Smooth muscle cell (in vitro differentiated cells): ENCODE results near the gene CHGA. TPM values are rescaled to one million over a fixed set of nuclear protein-coding genes. Genes with fewer than 3 reads are reported as not detected.

Source experiments
- DNase-seq: peaks from one replicate; lab custom pipeline; 2025; ENCODE audit not compliant: unreplicated experiment; lab: John Stamatoyannopoulos, UW
- H2AFZ ChIP-seq: fragments of 200-600 bp; sonication (generic); 2 replicates; pipeline ENCODE4 v1.6.0; 2016; ENCODE audit warnings: antibody characterized with exemption, low read depth, mild to moderate bottlenecking
- H3F3A ChIP-seq: fragments of 200-600 bp; sonication (generic); 2 replicates; pipeline ENCODE4 v1.6.0; 2017; ENCODE audit warnings: antibody characterized with exemption, low read depth
- H3K27ac ChIP-seq: fragments of 200-600 bp; sonication (generic); 2 replicates; pipeline ENCODE4 v1.5.1; 2016; ENCODE audit warnings: low read depth, mild to moderate bottlenecking
- H3K27me3 ChIP-seq: fragments of 200-600 bp; sonication (generic); 2 replicates; pipeline ENCODE4 v1.6.1; 2016; ENCODE audit warnings: low read depth, mild to moderate bottlenecking
- H3K36me3 ChIP-seq: fragments of 200-600 bp; sonication (generic); 2 replicates; pipeline ENCODE4 v1.5.1; 2016; ENCODE audit warnings: low read depth
- H3K4me1 ChIP-seq: fragments of 200-600 bp; sonication (generic); 2 replicates; pipeline ENCODE4 v1.5.1; 2016; ENCODE audit warnings: low read depth
- H3K4me2 ChIP-seq: fragments of 200-600 bp; sonication (generic); 2 replicates; pipeline ENCODE4 v1.6.0; 2016; ENCODE audit warnings: mild to moderate bottlenecking
- H3K4me3 ChIP-seq: fragments of 200-600 bp; sonication (generic); 2 replicates; pipeline ENCODE4 v1.5.1; 2016; ENCODE audit warnings: mild to moderate bottlenecking
- H3K79me2 ChIP-seq: fragments of 200-600 bp; sonication (generic); 2 replicates; pipeline ENCODE4 v1.6.0; 2016; ENCODE audit warnings: low read depth, mild to moderate bottlenecking
- H3K9ac ChIP-seq: fragments of 200-600 bp; sonication (generic); 2 replicates; pipeline ENCODE4 v1.6.0; 2016; ENCODE audit warnings: low read depth
- H3K9me3 ChIP-seq: fragments of 200-600 bp; sonication (generic); replicated peaks from 2 replicates; pipeline ENCODE4 v1.5.1; 2016; ENCODE audit warnings: low read depth
- H4K20me1 ChIP-seq: fragments of 200-600 bp; sonication (generic); 2 replicates; pipeline ENCODE4 v1.6.0; 2016; ENCODE audit warnings: low read depth
- WGBS: methylation state at CpG from one replicate; pipeline ENCODE4 v1.1.7; 2016; ENCODE audit warnings: low lambda C conversion rate; 5-methylcytosine and 5-hydroxymethylcytosine counted together
- polyA plus RNA-seq: library from polyadenylated mRNA; unstranded; fragments of >200 nt; fragmentation: Nextera tagmentation; extraction: Ambion mirVana; gene quantifications from 2 replicates; pipeline ENCODE4 v1.2.1, GENCODE V29; 2016
- total RNA-seq: library from RNA; depleted of rRNA; stranded (reverse); fragments of >200 nt; gene quantifications from 2 replicates; pipeline ENCODE4 v1.2.3, GENCODE V29; 2014
- TF ChIP-seq, protein P1 (sequence below): fragments of 200-600 bp; sonication (generic); IDR thresholded peaks from 2 replicates; pipeline ENCODE4 v1.5.1; 2017; ENCODE audit warnings: borderline replicate concordance, mild to moderate bottlenecking, antibody characterized with exemption; ENCODE audit not compliant: insufficient read depth, poor library complexity, severe bottlenecking

The CHGA gene
- total and polyA plus RNA-seq, 2 experiments from 2014 or later = not detected

DNA sequence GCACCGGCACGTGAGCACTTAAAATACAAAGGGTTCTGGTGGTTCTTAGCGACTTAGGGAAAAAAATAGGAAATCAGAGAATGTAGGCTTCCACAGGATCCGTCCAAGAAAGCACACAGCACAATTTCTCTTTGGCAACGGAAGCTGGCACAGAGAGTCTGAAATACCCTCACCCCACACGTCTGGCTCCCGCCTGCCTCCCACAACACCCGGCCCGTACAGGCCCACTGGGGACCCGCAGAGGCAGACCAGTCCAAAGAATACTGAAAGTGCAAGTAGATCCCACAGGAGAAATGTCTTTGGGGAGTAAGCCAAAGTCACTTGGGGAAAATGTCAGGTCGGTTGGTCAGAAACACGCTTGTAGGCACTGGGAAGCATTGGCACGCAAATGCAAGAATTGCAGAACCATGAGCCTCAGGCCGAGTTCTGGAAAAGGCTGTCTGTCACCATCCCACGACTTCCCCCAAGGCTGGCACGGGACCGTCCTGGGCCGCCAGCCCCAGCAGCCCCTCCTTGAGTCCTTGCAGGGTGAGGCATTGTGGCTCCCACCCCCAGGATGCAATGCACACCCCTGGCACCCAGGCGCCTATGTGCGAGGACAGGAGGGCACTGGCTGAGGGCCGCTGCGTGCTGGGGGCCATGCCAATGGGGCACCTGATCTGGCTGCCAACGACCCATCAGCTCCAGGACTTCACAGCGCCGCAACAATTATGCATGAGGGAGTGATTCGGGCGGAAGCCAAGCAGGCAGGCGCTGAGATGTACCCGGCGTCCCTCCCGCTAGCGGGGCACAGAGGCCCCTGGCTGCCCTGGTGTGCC, 29.7 kb downstream of the CHGA start:
- Histone ChIP-seq H4K20me1 (no peaks in the 10 kb centered on the region), H3K4me1 (no peaks in the 10 kb centered on the region)
- WGBS = 96% methylated on average over 32 of the region's 32 CpGs

DNA sequence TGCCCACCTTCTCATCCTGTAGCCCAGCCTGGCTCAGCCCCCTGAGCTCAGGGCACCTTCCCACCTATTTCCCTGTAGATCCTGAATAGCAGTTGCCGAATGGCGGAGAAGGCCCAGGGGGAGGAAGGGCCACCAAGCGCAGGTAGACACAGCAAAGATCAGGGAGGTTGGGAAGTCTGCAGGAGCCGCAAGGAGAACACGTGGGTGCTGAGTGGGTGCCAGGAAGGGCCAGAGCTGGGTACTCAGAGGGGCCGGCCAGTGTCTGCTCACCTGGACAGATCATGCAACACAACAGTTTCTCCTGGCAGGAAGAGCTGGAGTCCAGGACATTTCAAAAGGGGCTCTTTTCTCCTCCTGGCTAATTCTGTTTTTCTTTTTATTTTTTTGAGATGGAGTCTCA, 30.6 kb downstream of the CHGA start:
- Histone ChIP-seq H3K9me3 (no peaks in the 10 kb centered on the region), H4K20me1 (no peaks in the 10 kb centered on the region), H3F3A (no peaks in the 10 kb centered on the region), H3K4me2 (no peak overlapping the region), H2AFZ (no peak overlapping the region), H3K36me3 (no peaks in the 10 kb centered on the region), H3K4me3 (no peak overlapping the region), H3K27me3 (no peaks in the 10 kb centered on the region), H3K79me2 (no peaks in the 10 kb centered on the region), H3K9ac (no peak overlapping the region), H3K27ac (no peak overlapping the region), H3K4me1 (no peaks in the 10 kb centered on the region)
- DNase-seq = no peak
- WGBS = 97% methylated on average over 6 of the region's 6 CpGs
- TF ChIP-seq, protein P1, sequence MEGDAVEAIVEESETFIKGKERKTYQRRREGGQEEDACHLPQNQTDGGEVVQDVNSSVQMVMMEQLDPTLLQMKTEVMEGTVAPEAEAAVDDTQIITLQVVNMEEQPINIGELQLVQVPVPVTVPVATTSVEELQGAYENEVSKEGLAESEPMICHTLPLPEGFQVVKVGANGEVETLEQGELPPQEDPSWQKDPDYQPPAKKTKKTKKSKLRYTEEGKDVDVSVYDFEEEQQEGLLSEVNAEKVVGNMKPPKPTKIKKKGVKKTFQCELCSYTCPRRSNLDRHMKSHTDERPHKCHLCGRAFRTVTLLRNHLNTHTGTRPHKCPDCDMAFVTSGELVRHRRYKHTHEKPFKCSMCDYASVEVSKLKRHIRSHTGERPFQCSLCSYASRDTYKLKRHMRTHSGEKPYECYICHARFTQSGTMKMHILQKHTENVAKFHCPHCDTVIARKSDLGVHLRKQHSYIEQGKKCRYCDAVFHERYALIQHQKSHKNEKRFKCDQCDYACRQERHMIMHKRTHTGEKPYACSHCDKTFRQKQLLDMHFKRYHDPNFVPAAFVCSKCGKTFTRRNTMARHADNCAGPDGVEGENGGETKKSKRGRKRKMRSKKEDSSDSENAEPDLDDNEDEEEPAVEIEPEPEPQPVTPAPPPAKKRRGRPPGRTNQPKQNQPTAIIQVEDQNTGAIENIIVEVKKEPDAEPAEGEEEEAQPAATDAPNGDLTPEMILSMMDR = no peak

More for the DNA sequence above, 29.7 kb downstream of the CHGA start:
- no peak for DNase-seq
- H3K79me2 ChIP-seq = no peaks in the 10 kb centered on the region
- H2AFZ ChIP-seq = no peak overlapping the region
- no peaks in the 10 kb centered on the region for H3F3A ChIP-seq
- no peaks in the 10 kb centered on the region for H3K9me3 ChIP-seq
- no peaks in the 10 kb centered on the region for H3K36me3 ChIP-seq
- TF ChIP-seq, protein P1 = no peak
- no peak overlapping the region for H3K4me2 ChIP-seq
- H3K27ac ChIP-seq = no peak overlapping the region
- no peak overlapping the region for H3K9ac ChIP-seq
- H3K4me3 ChIP-seq = no peak overlapping the region
- H3K27me3 ChIP-seq = no peaks in the 10 kb centered on the region

DNA sequence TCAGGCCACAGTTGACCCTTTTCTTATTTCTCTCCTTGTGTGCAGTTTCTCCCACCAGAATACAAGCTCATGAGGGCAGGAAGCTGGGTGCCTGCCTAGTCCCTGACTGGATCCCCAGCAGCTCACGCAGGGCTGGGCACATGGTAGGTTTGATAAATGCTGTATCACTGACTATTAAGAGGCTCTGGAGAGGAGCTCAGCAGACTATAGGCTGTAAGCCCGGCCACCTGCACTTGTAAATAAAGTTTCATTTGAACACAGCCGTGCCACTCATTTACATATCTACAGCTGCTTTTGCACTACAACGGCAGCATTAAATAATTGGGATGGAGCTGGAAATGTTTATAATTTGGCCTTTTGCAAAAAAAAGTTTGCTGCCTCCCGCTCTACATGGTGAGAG, 32.0 kb downstream of the CHGA start:
- Histone ChIP-seq H3K79me2 (no peaks in the 10 kb centered on the region), H4K20me1 (no peaks in the 10 kb centered on the region), H3K9ac (no peak overlapping the region), H3F3A (no peaks in the 10 kb centered on the region), H3K4me1 (no peaks in the 10 kb centered on the region), H3K36me3 (no peaks in the 10 kb centered on the region), H3K4me2 (no peak overlapping the region), H3K9me3 (no peaks in the 10 kb centered on the region), H3K27me3 (no peaks in the 10 kb centered on the region), H3K4me3 (no peak overlapping the region), H3K27ac (no peak overlapping the region), H2AFZ (no peak overlapping the region)
- DNase-seq = no peak
- 94% methylated on average over 5 of the region's 5 CpGs for whole genome bisulfite sequencing
- TF ChIP-seq, protein P1 = no peak

DNA sequence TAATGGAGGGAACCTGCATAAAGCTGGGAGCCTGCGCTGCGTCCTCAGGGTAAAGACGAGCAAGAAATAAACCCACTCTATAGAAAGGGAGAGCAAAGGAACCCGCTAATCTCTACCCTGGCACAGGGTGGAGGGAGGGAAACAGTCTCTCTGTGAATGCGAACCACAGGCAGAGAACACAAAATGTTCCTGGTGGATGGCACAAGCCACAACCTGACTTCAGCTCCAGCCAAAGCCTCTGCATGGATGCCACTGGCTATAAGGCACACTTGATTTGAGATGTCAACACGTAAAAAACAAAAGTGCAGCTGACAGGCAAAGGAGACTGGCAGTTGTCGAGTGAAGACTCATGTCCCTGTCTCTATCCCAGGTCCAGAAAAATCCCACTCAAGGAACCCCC, 32.4 kb downstream of the CHGA start:
- Histone ChIP-seq H2AFZ (no peak overlapping the region), H3K4me3 (no peak overlapping the region), H3K9me3 (no peaks in the 10 kb centered on the region), H3F3A (no peaks in the 10 kb centered on the region), H3K27ac (no peak overlapping the region), H3K36me3 (no peaks in the 10 kb centered on the region), H3K9ac (no peak overlapping the region), H3K4me2 (no peak overlapping the region), H3K27me3 (no peaks in the 10 kb centered on the region), H3K4me1 (no peaks in the 10 kb centered on the region), H4K20me1 (no peaks in the 10 kb centered on the region), H3K79me2 (no peaks in the 10 kb centered on the region)
- 96% methylated on average over 7 of the region's 7 CpGs for WGBS
- TF ChIP-seq, protein P1 = no peak
- no peak for DNase-seq
